Activated T-cell treated with anti-CD3 and anti-CD28 coated beads, Interleukin-2, amount 50 U/mL, for 4 hours (primary cell): ENCODE results near the gene DRGX. TPM values are rescaled to one million over a fixed set of nuclear protein-coding genes. Genes with fewer than 3 reads are reported as not detected.
A peak's percentile ranks its signal among the peaks of the same experiment; 100 is the strongest.

Experiments used
- ATAC-seq, 2 donors: fragments of 200-7000 bp; cut with Tn5 transposase; one replicate each; pipeline ENCODE4 v1.10.0; 2021
- DNase-seq: peaks from one replicate; pipeline ENCODE4 v3.0.0-alpha.2; 2020
- H3K27me3 Mint-ChIP-seq: one replicate; pipeline ENCODE4 v1.8.0; 2021; ENCODE audit warnings: low read depth, mixed read lengths
- H3K36me3 Mint-ChIP-seq: one replicate; pipeline ENCODE4 v1.8.0; 2022; ENCODE audit warnings: mixed read lengths; ENCODE audit not compliant: insufficient read depth
- H3K4me1 Mint-ChIP-seq: one replicate; pipeline ENCODE4 v1.8.0; 2021; ENCODE audit warnings: low read depth, mixed read lengths
- H3K4me3 Mint-ChIP-seq: one replicate; pipeline ENCODE4 v1.8.0; 2021; ENCODE audit warnings: mild to moderate bottlenecking, moderate library complexity, mixed read lengths
- H3K9me3 Mint-ChIP-seq: one replicate; pipeline ENCODE4 v1.8.0; 2021; ENCODE audit warnings: mixed read lengths
- total RNA-seq, 3 donors: library from RNA; stranded (reverse); gene quantifications; one replicate each; pipeline ENCODE4 v1.2.1, GENCODE V29; 2021

Gene DRGX
- total RNA-seq, 3 donors from 2014 or later, result not detected

- H3K4me1 Mint-ChIP-seq, result no peaks in the 10 kb centered on the region
- H3K36me3 Mint-ChIP-seq, result no peaks in the 10 kb centered on the region
- no peak overlapping the region for H3K4me3 Mint-ChIP-seq
Measured at GRCh38 chr10:49415846-49416245, 20.0 kb upstream of the DRGX start.

GRCh38 chr10:49415109-49415508 is 19.2 kb upstream of the DRGX start:
- H3K4me1 Mint-ChIP-seq, result no peaks in the 10 kb centered on the region
- no peaks in the 10 kb centered on the region for H3K9me3 Mint-ChIP-seq
- no peak for ATAC-seq
- peaks cover 2% of the 10 kb centered on the region for H3K27me3 Mint-ChIP-seq
- no peak overlapping the region for H3K4me3 Mint-ChIP-seq
- H3K36me3 Mint-ChIP-seq, result no peaks in the 10 kb centered on the region
- no peak for DNase-seq

More at GRCh38 chr10:49415846-49416245, 20.0 kb upstream of the DRGX start:
- ATAC-seq, result no peak
- H3K27me3 Mint-ChIP-seq, result no peaks in the 10 kb centered on the region
- H3K9me3 Mint-ChIP-seq, result no peaks in the 10 kb centered on the region
- DNase-seq, result no peak

GRCh38 chr10:49414496-49414895 is 18.6 kb upstream of the DRGX start:
- Mint-ChIP-seq H3K27me3 (peaks cover 3% of the 10 kb centered on the region), H3K9me3 (no peaks in the 10 kb centered on the region), H3K4me1 (no peaks in the 10 kb centered on the region), H3K4me3 (no peak overlapping the region), H3K36me3 (no peaks in the 10 kb centered on the region)
- no peak for DNase-seq
- no peak for ATAC-seq

- DNase-seq, result no peak
- Mint-ChIP-seq H3K4me3 (no peak overlapping the region), H3K27me3 (peaks cover 10% of the 10 kb centered on the region), H3K9me3 (no peaks in the 10 kb centered on the region), H3K4me1 (no peaks in the 10 kb centered on the region), H3K36me3 (no peaks in the 10 kb centered on the region)
- ATAC-seq, result no peak
Measured at GRCh38 chr10:49412571-49412970, 16.7 kb upstream of the DRGX start.

- Mint-ChIP-seq H3K9me3 (no peaks in the 10 kb centered on the region), H3K27me3 (peaks cover 22% of the 10 kb centered on the region), H3K36me3 (no peaks in the 10 kb centered on the region), H3K4me1 (no peaks in the 10 kb centered on the region), H3K4me3 (no peak overlapping the region)
- ATAC-seq (no peak), DNase-seq (no peak)
Measured at GRCh38 chr10:49410365-49411074, 14.6 kb upstream of the DRGX start.

- Mint-ChIP-seq H3K9me3 (no peaks in the 10 kb centered on the region), H3K4me1 (no peaks in the 10 kb centered on the region), H3K27me3 (peaks cover 23% of the 10 kb centered on the region), H3K36me3 (no peaks in the 10 kb centered on the region), H3K4me3 (no peak overlapping the region)
- ATAC-seq (no peak), DNase-seq (no peak)
Measured at GRCh38 chr10:49409755-49410154, 13.9 kb upstream of the DRGX start.

GRCh38 chr10:49408519-49409306 is 12.8 kb upstream of the DRGX start:
- H3K4me3 Mint-ChIP-seq, result no peak overlapping the region
- no peaks in the 10 kb centered on the region for H3K9me3 Mint-ChIP-seq
- H3K36me3 Mint-ChIP-seq, result no peaks in the 10 kb centered on the region
- ATAC-seq (no peak), DNase-seq (no peak)
- no peaks in the 10 kb centered on the region for H3K4me1 Mint-ChIP-seq
- H3K27me3 Mint-ChIP-seq, result peaks cover 31% of the 10 kb centered on the region

- H3K4me1 Mint-ChIP-seq, result no peaks in the 10 kb centered on the region
- H3K27me3 Mint-ChIP-seq, result peaks cover 38% of the 10 kb centered on the region
- peak; percentile 65 for DNase-seq
- H3K9me3 Mint-ChIP-seq, result no peaks in the 10 kb centered on the region
- no peaks in the 10 kb centered on the region for H3K36me3 Mint-ChIP-seq
- peak; percentile 64 to 71 for ATAC-seq
- H3K4me3 Mint-ChIP-seq, result no peak overlapping the region
Measured at GRCh38 chr10:49407552-49408137, 11.8 kb upstream of the DRGX start.

GRCh38 chr10:49407151-49407550 is 11.3 kb upstream of the DRGX start:
- H3K4me3 Mint-ChIP-seq, result no peak overlapping the region
- no peaks in the 10 kb centered on the region for H3K36me3 Mint-ChIP-seq
- ATAC-seq, result no peak
- H3K9me3 Mint-ChIP-seq, result no peaks in the 10 kb centered on the region
- H3K27me3 Mint-ChIP-seq, result peaks cover 38% of the 10 kb centered on the region
- no peaks in the 10 kb centered on the region for H3K4me1 Mint-ChIP-seq
- DNase-seq, result no peak

GRCh38 chr10:49404321-49404878 is 8.5 kb upstream of the DRGX start:
- Mint-ChIP-seq H3K27me3 (peaks cover 53% of the 10 kb centered on the region), H3K36me3 (no peaks in the 10 kb centered on the region), H3K4me1 (no peaks in the 10 kb centered on the region), H3K9me3 (no peaks in the 10 kb centered on the region), H3K4me3 (no peak overlapping the region)
- DNase-seq (no peak), ATAC-seq (no peak)

GRCh38 chr10:49403363-49403762 is 7.5 kb upstream of the DRGX start:
- no peak overlapping the region for H3K4me3 Mint-ChIP-seq
- no peak for ATAC-seq
- no peaks in the 10 kb centered on the region for H3K36me3 Mint-ChIP-seq
- no peaks in the 10 kb centered on the region for H3K9me3 Mint-ChIP-seq
- peaks cover 5% of the 10 kb centered on the region for H3K4me1 Mint-ChIP-seq
- no peak for DNase-seq
- peaks cover 58% of the 10 kb centered on the region for H3K27me3 Mint-ChIP-seq

- no peak overlapping the region for H3K4me3 Mint-ChIP-seq
- H3K4me1 Mint-ChIP-seq, result peaks cover 13% of the 10 kb centered on the region
- H3K27me3 Mint-ChIP-seq, result peaks cover 69% of the 10 kb centered on the region
- H3K36me3 Mint-ChIP-seq, result no peaks in the 10 kb centered on the region
- ATAC-seq, result no peak
- DNase-seq, result no peak
- H3K9me3 Mint-ChIP-seq, result no peaks in the 10 kb centered on the region
Measured at GRCh38 chr10:49400365-49400764, 4.5 kb upstream of the DRGX start.

GRCh38 chr10:49398986-49399385 is 3.1 kb upstream of the DRGX start:
- Mint-ChIP-seq H3K4me3 (no peak overlapping the region), H3K36me3 (no peaks in the 10 kb centered on the region), H3K9me3 (no peaks in the 10 kb centered on the region), H3K27me3 (peaks cover 74% of the 10 kb centered on the region), H3K4me1 (peaks cover 13% of the 10 kb centered on the region)
- ATAC-seq (no peak), DNase-seq (no peak)

GRCh38 chr10:49398000-49398861 is 2.3 kb upstream of the DRGX start:
- Mint-ChIP-seq H3K27me3 (peaks cover 75% of the 10 kb centered on the region), H3K4me3 (peak overlapping the region; percentile 54), H3K36me3 (no peaks in the 10 kb centered on the region), H3K9me3 (no peaks in the 10 kb centered on the region), H3K4me1 (peaks cover 13% of the 10 kb centered on the region)
- ATAC-seq (peak; percentile 76 to 84), DNase-seq (peak; percentile 32)
